Measurements from ENCODE around the gene SLC25A3.
A peak's percentile ranks its signal among the peaks of the same experiment; 100 is the strongest.

Gene SLC25A3

DNA sequence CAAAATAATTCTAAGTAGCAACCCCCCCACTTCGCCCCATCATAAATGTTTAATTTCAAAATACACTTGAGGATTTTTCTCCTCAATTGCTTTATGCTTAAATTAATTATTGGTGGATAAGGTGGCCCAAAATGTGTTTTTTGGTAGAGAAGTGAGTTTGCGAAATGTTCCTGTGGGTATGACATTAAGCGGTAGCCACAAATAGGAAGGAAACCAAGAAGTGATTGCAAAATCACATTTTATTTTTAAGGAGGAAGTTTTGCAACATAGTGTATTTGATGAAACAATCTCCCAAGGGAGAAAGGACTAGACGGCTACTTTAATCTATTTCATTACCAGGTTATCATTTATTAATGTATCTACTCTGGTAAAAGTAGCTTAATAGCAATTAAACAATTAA is 25.5 kb downstream of the SLC25A3 start:
- Histone ChIP-seq H2AFZ (ENCODE audit: low read length) (no peak overlapping the region), H3K9ac (ENCODE audit: low read depth, low read length, poor library complexity, severe bottlenecking) (no peak overlapping the region), H3K9me3 (ENCODE audit: insufficient read depth, low read depth, low read length) (no peaks in the 10 kb centered on the region), H3K79me2 (ENCODE audit: insufficient read depth, low read length) (no peaks in the 10 kb centered on the region), H3K4me3 (ENCODE audit: low read length, poor library complexity, severe bottlenecking) (no peak overlapping the region), H3K4me1 (ENCODE audit: insufficient read depth, low read length, poor library complexity, severe bottlenecking) (peaks cover 18% of the 10 kb centered on the region), H3F3A (ENCODE audit: low read depth) (no peaks in the 10 kb centered on the region), H4K20me1 (ENCODE audit: insufficient read depth, low read length, poor library complexity, severe bottlenecking) (no peaks in the 10 kb centered on the region), H3K36me3 (ENCODE audit: insufficient read depth, low read length) (no peaks in the 10 kb centered on the region), H3K9me2 (replicated peaks; ENCODE audit: low read depth, low read length) (no peaks in the 10 kb centered on the region), H3K27me3 (ENCODE audit: insufficient read depth, low read length, poor library complexity, severe bottlenecking) (no peaks in the 10 kb centered on the region), H3K4me2 (ENCODE audit: low read depth, low read length, poor library complexity, severe bottlenecking) (no peak overlapping the region)
- TF ChIP-seq EZH2phosphoT487 (IDR thresholded peaks at IDR 0.05; ENCODE audit: borderline replicate concordance): no peak
- TF ChIP-seq, protein P1, sequence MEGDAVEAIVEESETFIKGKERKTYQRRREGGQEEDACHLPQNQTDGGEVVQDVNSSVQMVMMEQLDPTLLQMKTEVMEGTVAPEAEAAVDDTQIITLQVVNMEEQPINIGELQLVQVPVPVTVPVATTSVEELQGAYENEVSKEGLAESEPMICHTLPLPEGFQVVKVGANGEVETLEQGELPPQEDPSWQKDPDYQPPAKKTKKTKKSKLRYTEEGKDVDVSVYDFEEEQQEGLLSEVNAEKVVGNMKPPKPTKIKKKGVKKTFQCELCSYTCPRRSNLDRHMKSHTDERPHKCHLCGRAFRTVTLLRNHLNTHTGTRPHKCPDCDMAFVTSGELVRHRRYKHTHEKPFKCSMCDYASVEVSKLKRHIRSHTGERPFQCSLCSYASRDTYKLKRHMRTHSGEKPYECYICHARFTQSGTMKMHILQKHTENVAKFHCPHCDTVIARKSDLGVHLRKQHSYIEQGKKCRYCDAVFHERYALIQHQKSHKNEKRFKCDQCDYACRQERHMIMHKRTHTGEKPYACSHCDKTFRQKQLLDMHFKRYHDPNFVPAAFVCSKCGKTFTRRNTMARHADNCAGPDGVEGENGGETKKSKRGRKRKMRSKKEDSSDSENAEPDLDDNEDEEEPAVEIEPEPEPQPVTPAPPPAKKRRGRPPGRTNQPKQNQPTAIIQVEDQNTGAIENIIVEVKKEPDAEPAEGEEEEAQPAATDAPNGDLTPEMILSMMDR (conservative IDR thresholded peaks at IDR 0.05; ENCODE audit: low read length): no peak

DNA sequence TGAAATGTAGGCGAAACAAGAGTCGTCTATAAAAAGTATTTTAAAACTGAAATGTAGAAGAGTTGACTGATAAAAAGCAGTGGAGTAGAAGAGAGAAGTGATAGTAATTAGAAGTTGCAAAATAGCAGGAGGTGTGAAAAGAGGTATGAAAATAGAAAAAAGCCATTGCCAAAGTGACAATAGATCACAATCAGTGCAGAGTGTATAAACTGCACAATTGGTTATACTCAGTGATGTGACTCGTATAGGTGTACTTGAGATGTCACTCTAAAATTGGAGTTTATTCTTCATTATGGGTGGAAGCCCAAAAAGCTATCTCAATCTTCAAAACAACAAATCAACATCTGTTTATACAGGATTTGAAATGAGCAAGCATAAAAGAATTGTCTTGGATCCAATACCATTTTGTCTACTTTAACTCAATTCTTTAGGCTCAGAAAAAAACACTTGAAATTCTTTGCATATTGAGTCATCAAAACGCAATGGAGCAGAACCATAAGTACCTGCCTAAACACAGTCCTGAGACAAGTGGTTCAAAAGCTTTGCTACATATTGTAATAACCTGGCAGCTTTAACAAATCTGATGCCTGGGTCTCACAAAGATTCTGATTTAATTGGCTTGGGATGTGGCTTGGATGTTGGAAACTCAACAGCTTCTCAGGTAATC is 42.3 kb downstream of the SLC25A3 start:
- H3K9ac ChIP-seq (ENCODE audit: low read depth, low read length, poor library complexity, severe bottlenecking): no peak overlapping the region
- TF ChIP-seq EZH2phosphoT487 (IDR thresholded peaks at IDR 0.05; ENCODE audit: borderline replicate concordance): no peak
- TF ChIP-seq, protein P1 (conservative IDR thresholded peaks at IDR 0.05; ENCODE audit: low read length): no peak
- H3K4me2 ChIP-seq (ENCODE audit: low read depth, low read length, poor library complexity, severe bottlenecking): no peak overlapping the region
- peaks cover 63% of the 10 kb centered on the region for H3K79me2 ChIP-seq (ENCODE audit: insufficient read depth, low read length)
- no peaks in the 10 kb centered on the region for H3K9me3 ChIP-seq (ENCODE audit: insufficient read depth, low read depth, low read length)
- H4K20me1 ChIP-seq (ENCODE audit: insufficient read depth, low read length, poor library complexity, severe bottlenecking): peaks cover 9% of the 10 kb centered on the region
- peaks cover 8% of the 10 kb centered on the region; the same call in 1 of the 2 replicates for H3K36me3 ChIP-seq (ENCODE audit: insufficient read depth, low read length)
- H2AFZ ChIP-seq (ENCODE audit: low read length): no peak overlapping the region
- no peaks in the 10 kb centered on the region for H3K9me2 ChIP-seq (replicated peaks; ENCODE audit: low read depth, low read length)
- H3K4me1 ChIP-seq (ENCODE audit: insufficient read depth, low read length, poor library complexity, severe bottlenecking): no peaks in the 10 kb centered on the region
- H3K27me3 ChIP-seq (ENCODE audit: insufficient read depth, low read length, poor library complexity, severe bottlenecking): no peaks in the 10 kb centered on the region
- no peaks in the 10 kb centered on the region for H3F3A ChIP-seq (ENCODE audit: low read depth)
- H3K4me3 ChIP-seq (ENCODE audit: low read length, poor library complexity, severe bottlenecking): no peak overlapping the region

DNA sequence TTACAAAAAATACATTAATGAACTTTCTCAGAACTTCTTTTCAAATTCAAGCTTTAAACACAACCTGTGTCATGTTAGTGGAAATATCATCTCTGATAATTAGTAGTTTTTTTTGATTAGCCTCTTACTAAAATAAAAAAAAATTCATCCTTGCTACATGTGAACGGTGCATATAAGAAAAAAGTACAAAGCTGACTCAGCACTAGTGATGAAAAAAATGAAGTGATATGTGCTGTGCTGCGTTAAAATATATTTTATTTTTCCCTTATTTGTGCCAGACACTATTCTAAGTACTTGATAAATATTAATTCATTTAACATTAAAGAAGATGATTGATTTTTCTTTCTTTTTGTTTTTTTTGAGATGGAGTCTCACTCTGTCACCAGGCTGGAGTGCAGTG is 43.6 kb downstream of the SLC25A3 start:
- Histone ChIP-seq H3K27me3 (ENCODE audit: insufficient read depth, low read length, poor library complexity, severe bottlenecking) (no peaks in the 10 kb centered on the region), H3K4me1 (ENCODE audit: insufficient read depth, low read length, poor library complexity, severe bottlenecking) (peaks cover 8% of the 10 kb centered on the region), H3K9me3 (ENCODE audit: insufficient read depth, low read depth, low read length) (no peaks in the 10 kb centered on the region), H3F3A (ENCODE audit: low read depth) (no peaks in the 10 kb centered on the region), H4K20me1 (ENCODE audit: insufficient read depth, low read length, poor library complexity, severe bottlenecking) (peaks cover 19% of the 10 kb centered on the region), H3K9me2 (replicated peaks; ENCODE audit: low read depth, low read length) (no peaks in the 10 kb centered on the region), H3K4me3 (ENCODE audit: low read length, poor library complexity, severe bottlenecking) (no peak overlapping the region), H2AFZ (ENCODE audit: low read length) (no peak overlapping the region), H3K9ac (ENCODE audit: low read depth, low read length, poor library complexity, severe bottlenecking) (no peak overlapping the region), H3K4me2 (ENCODE audit: low read depth, low read length, poor library complexity, severe bottlenecking) (peak overlapping the region; percentile 23), H3K36me3 (ENCODE audit: insufficient read depth, low read length) (peaks cover 8% of the 10 kb centered on the region; the same call in 1 of the 2 replicates), H3K79me2 (ENCODE audit: insufficient read depth, low read length) (peaks cover 76% of the 10 kb centered on the region)
- TF ChIP-seq EZH2phosphoT487 (IDR thresholded peaks at IDR 0.05; ENCODE audit: borderline replicate concordance): no peak
- TF ChIP-seq, protein P1 (conservative IDR thresholded peaks at IDR 0.05; ENCODE audit: low read length): no peak
